HEK293T (cell line): ENCODE measurements around the gene RHD.

Source experiments
- CTCF ChIA-PET: fragments of 350-600 bp; formaldehyde crosslinking; extraction: SDS; loops from one replicate; lab custom pipeline; 2021; ENCODE audit warnings: antibody characterized with exemption, inconsistent platforms; lab: Yijun Ruan, JAX
- POLR2A ChIA-PET: fragments of 350-600 bp; formaldehyde crosslinking; extraction: SDS; loops from one replicate; lab custom pipeline; 2020; ENCODE audit warnings: antibody characterized with exemption, inconsistent platforms; lab: Yijun Ruan, JAX
- DNase-seq: peaks from one replicate; pipeline ENCODE4 v3.0.0; 2012; ENCODE audit warnings: mixed read lengths; ENCODE audit errors: extremely low spot score
- ARNT ChIP-seq: fragments of 450-650 bp; IDR thresholded peaks from 2 replicates; pipeline ENCODE4 v1.6.1; 2017; ENCODE audit warnings: mild to moderate bottlenecking
- BHLHE40 ChIP-seq: fragments of 450-650 bp; IDR thresholded peaks from 2 replicates; pipeline ENCODE4 v1.6.1; 2016; ENCODE audit warnings: mild to moderate bottlenecking, moderate library complexity, borderline replicate concordance
- CTBP1 ChIP-seq: fragments of 450-650 bp; IDR thresholded peaks from 2 replicates; pipeline ENCODE4 v1.6.1; 2016; ENCODE audit warnings: borderline replicate concordance
- ELF4 ChIP-seq: fragments of 450-650 bp; IDR thresholded peaks from 2 replicates; pipeline ENCODE4 v1.6.1; 2017; ENCODE audit warnings: antibody characterized with exemption
- FOXA1 ChIP-seq: fragments of 450-650 bp; IDR thresholded peaks from 2 replicates; pipeline ENCODE4 v1.6.1; 2016; ENCODE audit warnings: mild to moderate bottlenecking
- FOXK2 ChIP-seq: fragments of 450-650 bp; IDR thresholded peaks from 2 replicates; pipeline ENCODE4 v1.6.1; 2016; ENCODE audit warnings: mild to moderate bottlenecking
- FOXM1 ChIP-seq: fragments of 450-650 bp; IDR thresholded peaks from 2 replicates; pipeline ENCODE4 v1.6.1; 2017; ENCODE audit warnings: mild to moderate bottlenecking, borderline replicate concordance
- HDGF ChIP-seq: fragments of 450-650 bp; IDR thresholded peaks from 2 replicates; pipeline ENCODE4 v1.6.1; 2017; ENCODE audit warnings: antibody characterized with exemption, borderline replicate concordance
- L3MBTL2 ChIP-seq: fragments of 450-650 bp; conservative IDR thresholded peaks from 2 replicates; pipeline ENCODE4 v1.6.1; 2016; ENCODE audit warnings: mild to moderate bottlenecking
- LEF1 ChIP-seq: fragments of 450-650 bp; IDR thresholded peaks from 2 replicates; pipeline ENCODE4 v1.6.1; 2017; ENCODE audit warnings: mild to moderate bottlenecking, borderline replicate concordance
- NFRKB ChIP-seq: fragments of 450-650 bp; IDR thresholded peaks from 2 replicates; pipeline ENCODE4 v1.6.1; 2016; ENCODE audit warnings: mild to moderate bottlenecking, moderate library complexity
- PKNOX1 ChIP-seq: fragments of 450-650 bp; IDR thresholded peaks from 2 replicates; pipeline ENCODE4 v1.6.1; 2016
- SP1 ChIP-seq: fragments of 450-650 bp; IDR thresholded peaks from 2 replicates; pipeline ENCODE4 v1.6.1; 2017
- SUZ12 ChIP-seq: fragments of 450-650 bp; IDR thresholded peaks from 2 replicates; pipeline ENCODE4 v1.6.1; 2016; ENCODE audit warnings: mild to moderate bottlenecking
- TARDBP ChIP-seq: fragments of 450-650 bp; IDR thresholded peaks from 2 replicates; pipeline ENCODE4 v1.6.1; 2016
- ZNF384 ChIP-seq: fragments of 450-650 bp; IDR thresholded peaks from 2 replicates; pipeline ENCODE4 v1.6.1; 2016

Gene RHD

DNA sequence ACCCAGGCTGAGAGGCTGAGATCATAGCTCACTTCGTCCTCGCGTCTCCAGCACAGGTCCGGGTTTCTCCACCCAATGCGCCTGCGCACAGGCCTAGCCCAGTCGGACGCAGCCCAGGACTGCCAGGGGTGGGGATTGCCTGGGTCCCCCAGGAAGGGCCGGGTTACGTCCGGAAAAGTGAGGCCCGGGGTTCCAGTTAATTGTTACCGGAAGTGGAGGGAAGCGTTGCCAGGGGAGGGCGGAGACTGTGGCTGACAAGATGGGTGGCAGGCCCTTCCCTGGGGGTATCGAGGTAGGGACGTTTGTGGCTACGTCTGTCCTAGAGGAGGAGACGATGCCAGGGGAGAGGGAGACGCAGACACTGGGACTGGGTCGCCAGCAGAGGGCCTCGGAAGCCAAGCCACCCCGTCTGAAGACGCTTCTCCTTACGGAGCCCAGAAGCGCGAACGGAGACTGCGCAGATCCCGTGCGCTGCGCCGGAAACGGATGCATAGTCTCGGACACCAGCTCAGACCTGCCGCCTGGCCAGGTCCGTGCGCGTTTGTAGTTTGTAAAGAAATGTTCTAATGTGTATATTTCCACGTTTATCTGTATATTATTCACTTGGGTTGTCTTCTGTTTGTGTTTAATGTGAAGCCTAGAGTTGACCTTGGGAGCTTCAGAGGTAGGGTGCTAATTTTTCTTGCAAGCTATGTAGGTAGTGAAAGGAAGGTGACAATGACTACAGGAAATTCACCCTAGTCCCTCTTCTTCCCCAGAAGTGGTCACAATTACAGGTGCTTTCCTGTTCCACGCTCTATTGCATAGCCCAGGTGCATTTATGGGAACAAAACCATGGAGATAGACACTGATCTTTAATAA is 32.4 kb upstream of the RHD start:
- TF ChIP-seq HDGF (0 out of 2 replicates have a peak, but pooled peaks have one; percentile 75), ELF4 (peak; percentile 34; the same call in 1 of the 2 replicates), PKNOX1 (peak; percentile 62; the same call in 1 of the 2 replicates), FOXK2 (no peak)
- peak; percentile 77 for DNase-seq
- CTCF ChIA-PET = interaction anchor here (0.8 kb wide), 1 partner anchor 45 kb away, joined by 3 read pairs; no protein-coding TSS in a partner anchor
- POLR2A ChIA-PET = interaction anchor here (0.6 to 2.9 kb wide), 12 partner anchors 8 to 516 kb away, joined by 3 to 15 read pairs (median 4); partner anchors contain the start of genes RSRP1, SYF2 and TMEM50A

DNA sequence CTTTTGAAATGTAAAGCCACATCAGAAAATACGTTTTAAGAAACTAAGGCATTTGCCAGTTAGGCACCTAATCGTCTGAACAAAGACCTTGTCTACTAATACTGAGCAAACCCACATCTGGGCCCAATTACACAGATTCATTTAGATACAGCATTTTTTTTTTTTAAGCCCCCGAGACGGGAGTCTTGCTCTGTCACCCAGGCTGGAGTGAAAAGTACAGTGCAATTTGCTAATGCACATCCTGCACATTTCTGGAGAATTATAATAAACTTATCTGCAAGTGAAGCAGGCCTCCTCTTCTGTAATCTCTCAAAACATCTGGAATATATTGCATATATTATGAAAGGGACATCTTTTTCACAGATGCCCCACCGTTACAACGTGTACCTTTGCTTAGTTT is 28.4 kb upstream of the RHD start:
- TF ChIP-seq FOXK2 = no peak
- TF ChIP-seq SP1 = no peak
- TF ChIP-seq FOXM1 = no peak
- no peak for TF ChIP-seq PKNOX1
- TF ChIP-seq HDGF = no peak
- no peak for TF ChIP-seq ELF4
- TF ChIP-seq SUZ12 = no peak
- no peak for TF ChIP-seq FOXA1
- no peak for TF ChIP-seq NFRKB
- TF ChIP-seq ZNF384 = no peak
- no peak for DNase-seq
- ChIA-PET CTCF (interaction anchor here (0.6 kb wide), 1 partner anchor 329 kb away, joined by 3 read pairs; no protein-coding TSS in a partner anchor), POLR2A (interaction anchor here (4.0 kb wide), 1 partner anchor 11 kb away, joined by 33 read pairs; the partner anchor contains the start of gene SYF2)

DNA sequence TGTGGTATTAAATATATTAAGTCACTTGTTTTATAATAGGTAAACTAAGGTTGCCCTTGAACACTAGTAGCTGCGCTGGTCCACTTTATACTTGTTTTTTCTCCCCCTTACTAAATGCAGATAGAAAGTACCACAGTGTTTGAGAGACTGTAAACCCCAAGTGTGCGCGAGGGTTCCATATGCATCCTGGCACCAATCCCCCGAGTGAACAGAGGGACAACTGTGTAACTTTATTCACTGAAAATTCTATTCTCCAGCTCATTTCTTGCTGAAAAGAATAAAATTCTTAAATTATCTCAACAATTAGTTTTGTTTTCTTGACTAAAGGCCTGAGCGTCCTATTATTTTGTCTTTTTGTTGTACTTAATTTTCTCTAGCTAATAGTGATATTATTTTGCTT is 26.9 kb upstream of the RHD start:
- CTCF ChIA-PET = no interaction called here
- DNase-seq = no peak
- POLR2A ChIA-PET = interaction anchor here (0.7 to 4.0 kb wide), 2 partner anchors 13 to 779 kb away, joined by 3 to 33 read pairs; partner anchors contain the start of gene SYF2
- no peak for TF ChIP-seq CTBP1
- no peak for TF ChIP-seq ZNF384
- TF ChIP-seq ARNT = no peak
- no peak for TF ChIP-seq LEF1
- TF ChIP-seq SUZ12 = no peak
- TF ChIP-seq ELF4 = no peak
- no peak for TF ChIP-seq SP1
- TF ChIP-seq BHLHE40 = no peak
- no peak for TF ChIP-seq FOXM1
- no peak for TF ChIP-seq HDGF
- TF ChIP-seq PKNOX1 = no peak
- TF ChIP-seq FOXK2 = no peak
- TF ChIP-seq FOXA1 = no peak
- TF ChIP-seq TARDBP = no peak
- no peak for TF ChIP-seq NFRKB
- TF ChIP-seq L3MBTL2 = no peak

- ChIA-PET POLR2A (interaction anchor here (0.7 to 4.0 kb wide), 2 partner anchors 14 to 778 kb away, joined by 3 to 33 read pairs; partner anchors contain the start of gene SYF2), CTCF (no interaction called here)
- no peak for TF ChIP-seq SUZ12
- no peak for TF ChIP-seq HDGF
- no peak for TF ChIP-seq FOXA1
- no peak for TF ChIP-seq ARNT
- TF ChIP-seq ZNF384 = no peak
- no peak for TF ChIP-seq L3MBTL2
- no peak for TF ChIP-seq CTBP1
- peak; percentile 19 for DNase-seq
Observed at GRCh38 chr1:25245809-25246599, 26.3 kb upstream of the RHD start.

DNA sequence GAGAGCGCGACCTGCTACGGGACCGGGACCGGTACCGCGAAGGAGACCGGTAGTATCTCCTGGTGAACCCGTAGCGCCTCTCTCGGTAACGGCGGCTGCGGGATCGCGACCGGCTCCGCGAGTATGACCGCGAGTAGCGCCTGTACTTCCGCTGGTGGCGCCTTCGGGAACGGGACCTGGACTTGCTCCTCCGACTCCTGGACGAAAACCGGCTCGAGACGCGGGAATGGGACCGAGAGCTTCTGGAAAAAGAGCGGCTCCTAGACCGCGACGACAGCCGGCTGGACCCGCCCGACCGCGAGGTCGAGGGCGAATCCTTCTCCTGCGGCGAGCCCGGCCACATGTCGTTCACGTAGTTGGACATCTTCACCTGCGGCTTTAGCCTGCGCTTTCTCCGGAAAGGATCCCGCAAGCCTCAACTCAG is 25.7 kb upstream of the RHD start:
- DNase-seq = peak; percentile 14
- ChIA-PET CTCF (no interaction called here), POLR2A (interaction anchor here (1.0 to 4.0 kb wide), 8 partner anchors 7 to 352 kb away, joined by 3 to 45 read pairs (median 11); partner anchors contain the start of gene SYF2)
- no peak for TF ChIP-seq FOXM1
- TF ChIP-seq BHLHE40 = no peak
- TF ChIP-seq FOXA1 = no peak
- TF ChIP-seq ZNF384 = no peak
- no peak for TF ChIP-seq HDGF
- no peak for TF ChIP-seq PKNOX1
- no peak for TF ChIP-seq TARDBP
